Embryonic facial prominence (tissue), 1 donor: Measurements from ENCODE around the gene MECP2.

Experiments
- DNase-seq: peaks from one replicate; pipeline ENCODE4 v3.0.0-alpha.2; 2016; ENCODE audit errors: extremely low spot score

MECP2 gene

DNA sequence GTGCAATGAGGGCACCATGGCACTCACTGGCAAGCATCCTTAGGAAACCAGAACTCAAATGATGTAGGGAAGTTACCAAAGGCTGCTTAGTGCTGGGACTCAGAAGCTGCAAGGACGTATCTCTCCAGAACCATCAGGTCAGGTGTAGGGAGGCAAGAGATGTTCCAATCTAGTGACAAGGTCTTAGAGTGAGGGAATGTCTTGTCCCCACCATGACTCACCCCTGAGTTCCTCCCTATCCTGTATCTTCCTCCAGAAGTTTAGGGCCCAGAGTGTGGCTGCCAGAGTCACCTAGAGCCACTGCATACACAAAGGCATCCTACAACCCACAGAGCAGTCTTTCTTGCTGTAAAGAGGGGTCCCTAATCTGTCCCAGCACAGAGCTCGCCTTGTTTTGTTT lies 63.7 kb downstream of the MECP2 start:
- no peak for DNase-seq

DNA sequence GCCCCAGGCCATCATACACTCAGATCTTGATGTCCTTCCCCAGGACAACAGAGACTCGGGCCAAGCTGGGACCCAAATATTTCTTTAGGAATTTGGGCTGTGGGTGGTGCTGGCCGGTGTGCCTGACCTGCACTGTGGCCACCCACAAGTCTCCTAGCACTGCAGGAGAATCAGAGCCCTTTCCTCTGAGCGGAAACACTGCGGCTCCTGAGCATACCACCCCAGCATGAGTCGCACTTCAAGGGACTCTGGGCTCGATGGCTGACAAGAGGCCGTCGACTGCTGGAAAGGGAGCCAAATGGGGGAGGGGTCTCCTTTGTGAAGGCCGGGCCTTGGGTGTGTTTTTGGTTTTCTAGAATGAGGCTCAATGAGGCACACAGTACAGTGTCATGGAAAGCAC lies 64.9 kb downstream of the MECP2 start:
- no peak for DNase-seq

DNA sequence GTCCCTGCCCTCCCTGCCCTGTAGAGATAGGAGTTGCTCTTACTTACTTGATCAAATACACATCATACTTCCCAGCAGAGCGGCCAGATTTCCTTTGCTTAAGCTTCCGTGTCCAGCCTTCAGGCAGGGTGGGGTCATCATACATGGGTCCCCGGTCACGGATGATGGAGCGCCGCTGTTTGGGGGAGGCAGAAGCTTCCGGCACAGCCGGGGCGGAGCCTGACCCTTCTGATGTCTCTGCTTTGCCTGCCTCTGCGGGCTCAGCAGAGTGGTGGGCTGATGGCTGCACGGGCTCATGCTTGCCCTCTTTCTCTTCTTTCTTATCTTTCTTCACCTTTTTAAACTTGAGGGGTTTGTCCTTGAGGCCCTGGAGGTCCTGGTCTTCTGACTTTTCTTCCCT lies 65.4 kb downstream of the MECP2 start:
- DNase-seq = no peak

DNA sequence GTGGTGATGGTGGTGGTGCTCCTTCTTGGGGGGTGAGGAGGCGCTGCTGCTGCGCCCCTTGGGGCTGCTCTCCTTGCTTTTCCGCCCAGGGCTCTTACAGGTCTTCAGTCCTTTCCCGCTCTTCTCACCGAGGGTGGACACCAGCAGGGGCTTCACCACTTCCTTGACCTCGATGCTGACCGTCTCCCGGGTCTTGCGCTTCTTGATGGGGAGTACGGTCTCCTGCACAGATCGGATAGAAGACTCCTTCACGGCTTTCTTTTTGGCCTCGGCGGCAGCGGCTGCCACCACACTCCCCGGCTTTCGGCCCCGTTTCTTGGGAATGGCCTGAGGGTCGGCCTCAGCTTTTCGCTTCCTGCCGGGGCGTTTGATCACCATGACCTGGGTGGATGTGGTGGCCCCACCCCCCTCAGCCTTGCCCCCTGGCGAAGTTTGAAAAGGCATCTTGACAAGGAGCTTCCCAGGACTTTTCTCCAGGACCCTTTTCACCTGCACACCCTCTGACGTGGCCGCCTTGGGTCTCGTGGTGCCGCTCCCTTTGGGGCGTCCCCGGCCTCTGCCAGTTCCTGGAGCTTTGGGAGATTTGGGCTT lies 66.7 kb downstream of the MECP2 start:
- no peak for DNase-seq

DNA sequence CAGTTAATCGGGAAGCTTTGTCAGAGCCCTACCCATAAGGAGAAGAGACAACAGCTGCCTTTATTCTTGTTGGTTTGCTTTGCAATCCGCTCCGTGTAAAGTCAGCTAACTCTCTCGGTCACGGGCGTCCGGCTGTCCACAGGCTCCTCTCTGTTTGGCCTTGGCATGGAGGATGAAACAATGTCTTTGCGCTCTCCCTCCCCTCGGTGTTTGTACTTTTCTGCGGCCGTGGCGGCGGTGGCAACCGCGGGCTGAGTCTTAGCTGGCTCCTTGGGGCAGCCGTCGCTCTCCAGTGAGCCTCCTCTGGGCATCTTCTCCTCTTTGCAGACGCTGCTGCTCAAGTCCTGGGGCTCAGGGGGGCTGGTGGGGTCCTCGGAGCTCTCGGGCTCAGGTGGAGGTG lies 67.3 kb downstream of the MECP2 start:
- no peak for DNase-seq

DNA sequence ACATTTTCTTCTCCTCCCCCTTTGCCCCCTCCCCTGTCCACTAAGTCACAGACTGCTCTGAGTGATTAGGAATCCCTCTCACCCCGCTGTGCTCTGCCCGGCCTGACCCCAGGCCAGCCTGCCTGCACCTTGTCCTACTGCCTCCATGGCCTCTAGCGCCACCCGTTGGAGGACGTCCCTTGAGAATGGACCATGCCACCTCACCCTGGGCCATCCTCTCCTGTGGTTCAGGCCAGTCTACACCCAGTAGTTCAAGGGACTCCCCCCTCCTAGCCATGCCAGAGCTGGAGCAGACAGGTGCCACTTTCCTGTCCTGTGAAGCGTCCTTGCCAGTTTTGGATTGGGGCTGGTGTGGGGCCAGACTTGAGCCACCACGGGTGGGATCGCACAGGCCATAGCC lies 68.1 kb downstream of the MECP2 start:
- no peak for DNase-seq

DNA sequence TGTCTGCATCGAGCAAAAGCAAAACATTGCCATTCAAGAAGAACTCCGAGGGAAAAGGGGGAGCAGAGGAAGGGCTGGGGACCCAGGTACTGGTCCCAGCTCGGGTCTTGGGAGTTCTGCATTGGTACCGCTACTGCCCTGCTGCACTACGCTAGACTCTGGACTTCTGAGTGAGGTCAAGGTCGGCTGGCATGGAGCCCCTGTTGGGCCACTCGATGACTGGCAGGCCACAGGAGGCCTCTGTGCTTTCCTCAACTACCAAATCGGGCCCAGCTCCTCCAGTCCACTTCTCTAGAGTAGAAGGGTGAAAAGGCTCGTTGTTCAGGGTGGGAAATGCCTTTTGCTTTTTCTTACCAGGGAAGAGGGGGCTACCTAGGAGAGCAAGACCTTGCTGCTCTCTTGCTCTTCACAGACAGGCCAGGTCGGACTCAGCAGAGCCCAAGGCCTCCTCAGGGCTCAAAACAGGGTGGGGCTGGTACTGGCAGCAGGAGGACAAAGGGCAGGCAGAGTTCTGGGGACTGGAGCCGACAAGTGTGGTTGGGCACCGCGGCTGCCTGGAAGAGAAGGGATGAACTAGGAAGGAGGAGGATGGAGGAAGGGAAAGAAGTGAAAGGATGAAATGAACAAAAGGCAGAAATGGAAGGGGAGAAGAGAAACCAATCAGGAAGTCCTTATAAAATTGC lies 68.9 kb downstream of the MECP2 start:
- no peak for DNase-seq

DNA sequence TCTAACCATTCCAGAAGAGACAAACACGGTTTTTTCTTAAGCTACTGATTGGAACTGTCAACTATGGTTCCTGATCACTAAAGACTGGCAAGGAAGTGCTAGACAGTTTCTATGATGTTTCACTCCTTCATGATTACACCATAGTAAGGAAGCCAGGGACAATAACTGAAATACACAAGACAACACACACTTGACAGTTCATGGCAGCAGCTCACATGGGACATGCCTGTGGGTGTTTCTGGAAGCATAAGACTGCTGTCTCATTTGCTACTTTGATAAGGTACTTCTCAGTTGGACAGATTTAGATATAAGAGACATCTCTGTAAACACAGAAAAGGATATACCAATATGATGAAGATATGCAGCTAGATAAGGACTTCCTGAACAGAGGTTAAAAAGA lies 69.5 kb downstream of the MECP2 start:
- no peak for DNase-seq

DNA sequence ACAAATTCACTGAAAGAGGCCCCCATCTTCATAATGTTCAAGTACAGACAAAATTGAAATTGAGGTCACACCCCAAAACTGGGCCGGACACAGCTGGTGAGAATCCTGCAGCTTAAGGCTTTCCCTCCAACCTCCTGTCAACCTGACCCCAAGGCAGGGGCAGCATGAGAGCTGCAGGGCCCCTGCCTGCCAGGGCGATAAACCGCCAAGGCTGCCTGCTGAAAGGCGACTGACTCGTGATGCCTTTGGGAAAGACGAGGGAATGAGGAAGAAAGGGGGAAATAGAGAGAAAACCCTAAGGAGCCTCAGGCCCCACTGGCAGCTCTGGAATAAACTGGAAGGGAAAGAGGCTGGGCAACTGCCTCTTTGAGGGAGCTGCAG lies 70.5 kb downstream of the MECP2 start:
- no peak for DNase-seq

DNA sequence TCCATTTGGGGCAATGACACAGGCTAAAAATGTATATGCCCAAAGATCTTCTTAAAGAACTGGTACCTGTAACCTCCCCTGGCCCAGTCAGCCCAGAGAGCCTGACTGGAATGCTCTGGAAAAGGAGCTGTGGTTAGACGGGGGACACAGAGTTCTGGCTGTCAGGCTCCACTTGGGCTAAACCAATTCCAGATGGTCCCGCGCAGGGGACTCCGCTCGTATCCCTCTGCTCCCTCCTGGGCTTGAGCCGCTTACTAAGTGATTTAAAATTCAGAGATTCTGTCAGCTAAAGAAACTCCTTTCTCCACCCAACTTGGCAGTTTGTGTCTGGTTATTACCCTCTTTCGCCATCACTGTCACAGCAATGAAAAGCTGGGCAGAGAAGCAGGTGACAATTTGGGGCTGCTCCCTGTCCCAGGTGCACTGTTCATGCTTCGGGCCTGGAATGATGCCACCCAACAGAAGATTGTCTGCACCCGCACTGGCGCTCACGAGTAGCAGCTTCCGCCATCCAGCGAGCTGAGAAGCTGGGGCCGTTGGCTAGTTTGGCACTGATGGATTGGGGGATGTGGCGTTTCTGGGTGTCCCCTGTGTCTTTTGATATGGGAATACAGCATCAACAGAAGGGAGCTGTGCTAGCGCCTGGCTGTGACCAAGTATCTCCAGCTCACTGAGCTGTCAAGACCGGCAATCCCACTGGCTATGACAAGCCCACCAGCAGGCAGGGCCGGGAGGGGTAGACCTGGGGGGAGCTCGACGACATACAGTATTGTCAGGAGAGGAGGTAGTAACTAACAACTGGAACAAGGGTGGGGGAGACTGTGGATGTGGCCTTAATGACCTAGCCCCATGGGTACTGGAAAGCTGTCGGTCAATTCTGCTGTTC lies 71.1 kb downstream of the MECP2 start:
- DNase-seq = no peak

DNA sequence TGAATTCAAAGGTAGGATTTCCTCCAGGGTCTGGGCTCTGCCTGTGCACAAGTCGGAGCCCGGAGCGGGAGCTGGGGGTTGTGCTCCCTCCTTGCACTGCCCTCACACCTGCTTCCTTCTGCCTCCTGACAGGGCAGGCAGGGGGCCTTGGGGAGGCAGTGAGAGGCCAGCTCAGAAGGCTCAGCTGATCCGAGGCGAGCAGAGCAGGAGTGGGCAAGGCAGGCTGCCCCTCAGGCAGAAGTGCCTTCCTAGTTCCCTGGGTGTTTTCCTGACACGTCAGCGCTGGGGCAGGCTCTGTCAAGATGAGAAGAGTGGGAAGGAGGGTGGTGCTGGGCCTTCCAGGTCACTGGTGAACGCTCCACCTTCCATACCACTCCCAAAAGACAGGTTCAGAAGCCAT lies 72.3 kb downstream of the MECP2 start:
- DNase-seq = no peak

DNA sequence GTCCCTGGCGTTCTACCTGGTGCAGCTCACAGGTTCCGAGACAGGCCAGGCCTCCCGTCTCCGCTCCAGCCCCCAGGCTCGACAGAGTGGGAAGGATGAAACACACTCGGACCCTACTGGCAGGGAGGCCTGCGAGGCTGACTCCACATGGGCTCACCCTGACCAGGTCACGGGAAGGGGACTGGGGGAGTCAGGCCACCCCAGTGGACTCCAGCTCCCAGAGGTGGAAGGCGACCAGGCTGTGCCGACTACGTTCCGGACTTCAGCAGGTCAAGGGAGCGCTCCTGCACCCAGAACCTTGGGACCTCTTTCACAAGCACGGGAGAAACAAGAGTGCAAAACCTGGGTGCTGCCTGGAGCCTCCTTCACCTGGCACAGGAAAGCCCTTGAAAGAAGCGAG lies 73.2 kb downstream of the MECP2 start:
- DNase-seq = no peak

DNA sequence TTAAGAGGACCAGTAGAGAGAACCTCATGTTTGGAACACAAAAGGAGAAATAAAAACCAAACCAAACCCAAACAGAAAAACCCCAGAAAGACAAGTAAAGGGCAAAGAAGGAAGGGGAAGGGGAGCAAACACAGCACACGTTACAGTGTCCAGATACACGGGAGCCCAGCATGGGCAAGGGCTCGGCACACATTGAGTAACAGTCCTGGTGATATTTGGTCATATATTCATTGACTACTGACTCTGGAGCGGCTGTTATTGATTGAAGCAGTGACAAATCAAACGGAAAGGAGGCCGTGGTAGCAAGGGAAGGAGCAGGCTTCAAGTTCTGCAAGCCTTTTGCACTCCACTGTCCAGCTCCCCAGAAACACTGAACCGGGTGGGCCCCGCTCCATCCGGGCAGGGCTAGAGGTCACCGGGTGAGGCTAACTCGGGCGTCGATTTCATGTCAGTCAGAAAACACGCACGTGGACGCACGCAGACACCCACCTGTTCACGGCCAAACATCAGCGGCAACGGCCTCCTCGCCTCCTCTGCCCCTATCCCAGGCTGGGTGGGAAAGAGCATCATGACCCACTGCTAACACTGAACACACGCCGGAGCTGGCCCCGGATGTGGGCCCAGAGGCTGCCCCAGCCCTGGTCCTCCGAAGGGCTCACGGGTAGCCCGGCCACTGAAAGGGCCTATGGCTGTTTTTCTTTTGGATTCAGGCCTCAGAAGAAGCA lies 74.1 kb downstream of the MECP2 start:
- DNase-seq = no peak

DNA sequence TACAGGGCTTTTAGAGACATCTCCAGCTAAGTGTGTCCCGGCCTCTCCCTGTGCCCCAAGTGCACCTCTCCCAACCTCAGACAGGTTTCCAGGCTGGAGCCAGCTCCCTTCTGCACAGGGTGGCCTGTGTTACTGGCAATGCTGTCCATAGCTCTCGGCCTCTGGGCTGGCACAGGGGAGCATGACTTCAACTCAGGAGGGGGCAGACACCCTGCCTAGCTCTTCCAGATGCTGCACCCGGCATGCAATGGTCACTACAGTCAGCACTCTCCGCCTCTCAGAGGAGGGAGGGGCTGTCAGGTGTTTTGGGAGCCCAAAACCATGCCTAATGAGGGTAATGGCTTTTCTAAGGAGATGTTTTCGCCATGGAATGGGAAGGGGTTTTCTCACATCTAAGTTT lies 75.4 kb downstream of the MECP2 start:
- no peak for DNase-seq

DNA sequence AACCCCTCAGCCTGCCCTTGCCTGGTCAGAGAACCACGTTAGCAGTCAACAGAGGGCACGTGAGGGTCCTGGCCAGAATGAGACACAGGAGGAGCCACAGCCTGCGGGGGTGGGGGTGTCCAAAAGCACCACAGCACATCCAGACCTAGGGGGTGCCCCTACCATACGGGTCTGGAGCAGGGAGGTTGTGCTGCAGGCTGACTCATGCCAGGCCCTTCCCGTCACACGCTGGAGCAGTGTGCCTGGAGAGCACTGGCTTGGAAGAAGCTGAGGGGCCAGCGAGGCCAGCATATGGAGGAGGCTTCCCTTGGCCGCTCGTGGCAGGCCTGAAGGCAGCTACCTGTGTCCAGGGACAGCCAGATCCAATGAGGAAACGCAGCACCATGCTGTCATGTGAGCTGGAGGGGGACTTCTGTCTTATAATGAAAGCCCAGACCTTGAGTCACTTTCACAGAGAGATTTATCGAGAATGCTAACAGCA lies 76.3 kb downstream of the MECP2 start:
- DNase-seq = no peak

DNA sequence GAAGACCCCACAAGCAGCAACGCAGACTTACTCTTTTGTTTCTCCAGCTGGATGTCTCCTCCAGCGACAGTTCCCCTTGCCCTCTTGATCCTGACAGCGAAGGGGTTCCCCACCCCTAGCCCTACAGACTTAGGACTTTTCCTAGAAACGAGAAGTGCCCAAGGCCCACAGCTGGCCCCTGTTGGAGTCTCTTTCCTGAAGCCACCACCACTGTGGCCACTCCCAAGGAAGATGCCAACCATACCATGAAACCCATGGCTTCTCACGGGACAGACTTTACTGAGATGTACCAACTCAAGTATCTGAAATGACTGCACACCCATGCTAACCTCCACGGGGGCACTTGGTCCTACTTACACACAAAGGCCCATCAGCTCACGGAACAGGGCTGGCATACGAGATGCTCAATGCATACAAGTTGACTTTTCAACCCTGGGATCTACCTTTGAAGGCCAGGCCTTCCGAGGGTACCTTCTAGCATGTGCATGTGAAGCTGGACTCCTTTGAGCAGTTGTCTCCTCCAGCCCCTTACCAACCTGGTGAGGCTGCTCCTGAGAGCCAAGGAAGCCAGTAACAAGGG lies 76.9 kb downstream of the MECP2 start:
- no peak for DNase-seq

DNA sequence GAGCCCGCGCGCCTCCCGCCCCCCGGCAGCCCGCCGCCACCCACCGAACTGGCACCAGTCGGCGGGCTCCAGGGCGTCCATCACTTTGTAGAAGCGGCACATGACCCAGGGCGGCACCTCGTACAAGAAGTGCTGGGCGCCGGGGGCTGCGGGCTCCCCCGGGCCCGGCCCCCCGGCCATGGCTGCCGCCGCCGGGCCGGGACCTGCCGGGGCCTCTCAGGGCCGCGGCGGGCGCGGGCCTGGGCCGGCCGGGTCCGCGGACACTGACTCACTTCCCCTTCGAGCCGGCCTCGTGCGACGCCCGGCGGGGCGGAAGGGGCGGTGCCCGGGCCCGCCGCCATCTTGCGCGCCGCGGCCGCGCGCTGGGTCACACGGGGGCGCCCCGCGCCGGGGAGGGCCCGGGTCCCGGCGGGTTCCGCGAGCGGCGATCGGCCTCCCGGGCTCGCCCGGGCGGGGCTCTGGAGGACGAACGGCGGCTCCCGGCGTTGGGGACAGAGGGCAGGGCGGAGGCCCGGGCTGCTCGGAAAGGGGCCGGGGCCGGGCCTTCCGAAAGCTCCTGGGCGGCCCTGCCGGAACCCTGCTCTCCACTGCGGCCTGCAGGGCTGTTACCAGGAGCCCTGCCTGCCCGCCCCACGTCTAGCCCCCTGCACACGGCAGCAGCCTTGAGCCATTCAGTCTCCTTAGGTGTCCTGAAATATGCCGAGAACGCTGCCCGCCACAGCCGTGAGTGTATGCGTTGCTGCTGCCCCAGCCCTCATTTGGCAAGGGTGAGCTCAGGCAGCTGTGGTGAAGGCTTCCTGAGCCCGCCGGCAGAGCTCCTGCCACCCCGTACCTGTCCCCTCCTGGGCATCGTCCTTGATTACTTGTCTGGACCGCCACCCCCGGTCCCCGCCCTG lies 77.6 kb downstream of the MECP2 start, which contains the start of gene IRAK1:
Gene IRAK1 (minus strand): TSS at position 270 of the 896 bp plus-strand sequence. CDS start 90 bp downstream, at position 180.
- DNase-seq = no peak

DNA sequence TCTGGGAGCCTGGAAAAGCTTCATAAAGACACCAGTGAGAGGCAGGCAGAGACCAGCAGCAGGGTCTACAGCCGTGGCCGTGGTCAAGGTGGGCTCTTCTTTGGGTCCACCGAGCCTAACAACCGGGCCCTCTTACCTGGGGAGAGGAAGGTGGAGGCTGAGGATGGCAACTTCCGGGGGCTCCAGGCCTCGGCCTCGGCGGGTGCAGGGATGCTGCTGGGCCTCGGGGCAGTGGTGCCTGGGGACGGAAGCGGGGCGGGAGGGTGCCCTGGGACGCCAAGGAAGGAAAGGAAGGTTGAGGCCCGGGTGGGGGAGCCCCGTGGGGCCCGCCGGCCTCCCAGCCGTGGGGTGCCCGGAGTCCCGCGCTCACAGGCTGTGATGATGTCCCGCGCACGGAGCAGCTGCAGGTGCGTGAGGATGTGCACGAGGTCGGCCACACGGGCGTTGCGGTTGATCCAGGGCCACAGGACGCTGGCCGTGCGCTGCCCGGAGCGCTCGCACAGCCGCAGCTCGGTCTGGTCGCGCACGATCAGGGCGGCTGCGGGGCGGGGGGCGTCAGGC lies 78.4 kb downstream of the MECP2 start:
- no peak for DNase-seq

DNA sequence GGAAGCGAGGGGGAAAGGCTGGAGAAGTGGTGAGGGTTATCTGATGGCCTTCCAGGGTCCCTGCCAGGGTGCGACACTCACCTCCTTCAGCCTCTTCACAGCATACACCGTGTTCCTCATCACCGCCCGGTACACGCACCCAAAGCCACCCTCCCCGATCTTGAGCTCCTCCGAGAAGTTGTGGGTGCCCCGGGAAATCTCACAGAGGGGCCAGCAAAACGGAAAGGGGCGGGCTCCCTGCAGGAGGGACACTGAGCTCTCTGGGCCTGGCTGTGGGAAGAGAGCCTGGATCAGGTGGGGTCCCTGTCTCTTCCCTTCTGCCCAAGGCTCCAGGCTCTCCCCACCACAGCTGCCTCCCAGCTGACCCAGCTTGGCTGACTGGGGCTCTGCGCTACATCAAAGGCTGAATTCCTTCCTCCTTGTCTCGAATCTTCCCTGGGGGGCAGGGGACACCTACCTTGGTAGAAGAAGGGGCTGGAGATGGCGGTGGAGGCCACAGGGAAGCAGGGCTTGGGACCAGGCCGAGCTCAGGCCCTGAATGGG lies 78.9 kb downstream of the MECP2 start:
- no peak for DNase-seq
